HCT116 (cell line): ENCODE data around the gene YARS2. TPM values are rescaled to one million over a fixed set of nuclear protein-coding genes. Genes with fewer than 3 reads are reported as not detected.

ENCODE experiments used
- ATAC-seq: fragments of 200-7000 bp; cut with Tn5 transposase; 2 replicates; pipeline ENCODE4 v1.9.1; 2020; ENCODE audit warnings: mild to moderate bottlenecking, moderate library complexity
- Bru-seq: library from RNA; stranded (reverse); fragments of 400-500 nt; gene quantifications from one replicate; lab custom pipeline; 2021; lab: Mats Ljungman, UMichigan
- BruChase-seq, 2 experiments: library from RNA; stranded (reverse); fragments of 400-500 nt; gene quantifications; one replicate each; lab custom pipeline; 2021; lab: Mats Ljungman, UMichigan
- BruUV-seq: library from RNA; stranded (reverse); fragments of 400-500 nt; replicated peaks from 2 replicates; lab custom pipeline; 2021; lab: Mats Ljungman, UMichigan
- CTCF ChIA-PET: fragments of 300-600 bp; sonication (Branson Sonifier 250); formaldehyde crosslinking; loops from one replicate; lab custom pipeline; 2021; ENCODE audit warnings: antibody characterized with exemption; lab: Charles Lee
- POLR2A ChIA-PET: fragments of 300-600, 350-600 bp; sonication (Branson Sonifier 250); formaldehyde crosslinking; loops from one replicate; lab custom pipeline; 2021; ENCODE audit warnings: antibody characterized with exemption; lab: Charles Lee
- RAD21 ChIA-PET, 2 experiments: fragments of 300-600 bp; sonication (Branson Sonifier 250); formaldehyde crosslinking; loops; one replicate each; lab custom pipeline; 2023; ENCODE audit warnings: low total read pairs in 2 of 2; ENCODE audit not compliant: uncharacterized antibody in 2 of 2, unreplicated experiment in 2 of 2, low non-redundant PET in 1 of 2; lab: Charles Lee
- DNase-seq: peaks from one replicate; pipeline ENCODE4 v3.0.0-alpha.2; 2010; ENCODE audit warnings: low read depth, low spot score
- H2AFZ ChIP-seq: fragments of 200-600 bp; shearing (Covaris generic), sonication (generic); 2 replicates; pipeline ENCODE4 v1.6.1; 2017; ENCODE audit warnings: low read depth, mixed run types, mixed read lengths, antibody characterized with exemption, low read length; ENCODE audit not compliant: poor library complexity, severe bottlenecking
- H3K27ac ChIP-seq: 2 replicates; pipeline ENCODE4 v1.5.1; 2012; ENCODE audit warnings: low read depth, low read length
- H3K27me3 ChIP-seq: fragments of 200-600 bp; sonication (generic); 2 replicates; pipeline ENCODE4 v1.6.1; 2016; ENCODE audit warnings: mixed run types, low read length, mixed read lengths; ENCODE audit not compliant: insufficient read depth
- H3K36me3 ChIP-seq, 2 experiments: fragments of 200-500 bp in 1 of 2; fragments of 200-600 bp in 1 of 2; sonication (Bioruptor generic) in 1 of 2; sonication (generic) in 1 of 2; 2 replicates each; pipeline versions ENCODE4 v1.5.1 to v1.6.1; 2014 to 2016; ENCODE audit warnings: low read length in 2 of 2, inconsistent platforms in 1 of 2, mixed read lengths in 1 of 2, mixed run types in 1 of 2; ENCODE audit not compliant: insufficient read depth in 2 of 2, control insufficient read depth in 1 of 2
- H3K4me1 ChIP-seq, 2 experiments: fragments of 200-600 bp in 1 of 2; sonication (generic) in 1 of 2; 2 replicates each; pipeline versions ENCODE4 v1.5.1 to v1.6.1; 2012 to 2017; ENCODE audit warnings: low read length in 2 of 2, inconsistent platforms in 1 of 2, mild to moderate bottlenecking in 1 of 2, mixed read lengths in 1 of 2, mixed run types in 1 of 2, moderate library complexity in 1 of 2; ENCODE audit not compliant: insufficient read depth in 2 of 2, control insufficient read depth in 1 of 2
- H3K4me2 ChIP-seq: fragments of 200-600 bp; sonication (generic); 2 replicates; pipeline ENCODE4 v1.6.1; 2017; ENCODE audit warnings: mixed run types, low read length, mixed read lengths
- H3K4me3 ChIP-seq, 2 experiments: fragments of 200-600 bp in 1 of 2; sonication (generic) in 1 of 2; replicated peaks in 1 of 2; 2 replicates each; pipeline ENCODE4 v1.5.1; 2011 to 2016; ENCODE audit warnings: low read length in 2 of 2, control low read depth in 1 of 2, low read depth in 1 of 2, mild to moderate bottlenecking in 1 of 2, mixed read lengths in 1 of 2, mixed run types in 1 of 2
- H3K79me2 ChIP-seq: fragments of 200-600 bp; sonication (generic); 2 replicates; pipeline ENCODE4 v1.6.1; 2017; ENCODE audit warnings: mild to moderate bottlenecking, mixed run types, low read length, moderate library complexity, mixed read lengths; ENCODE audit not compliant: insufficient read depth
- H3K9ac ChIP-seq: fragments of 200-600 bp; sonication (generic); 2 replicates; pipeline ENCODE4 v1.6.1; 2016; ENCODE audit warnings: low read length, mixed read lengths
- H3K9me2 ChIP-seq: fragments of 200-600 bp; sonication (generic), shearing (Covaris generic); 2 replicates; pipeline ENCODE4 v1.6.1; 2017; ENCODE audit warnings: mixed run types, mild to moderate bottlenecking, moderate library complexity; ENCODE audit not compliant: insufficient read depth
- H3K9me3 ChIP-seq, 2 experiments: fragments of 200-500 bp in 1 of 2; fragments of 200-600 bp in 1 of 2; sonication (Bioruptor generic) in 1 of 2; sonication (generic) in 1 of 2; 2 replicates each; pipeline ENCODE4 v1.6.1; 2014 to 2017; ENCODE audit warnings: low read length in 2 of 2, mixed read lengths in 2 of 2, inconsistent platforms in 1 of 2, low read depth in 1 of 2, mild to moderate bottlenecking in 1 of 2, mixed run types in 1 of 2, moderate library complexity in 1 of 2; ENCODE audit not compliant: control insufficient read depth in 1 of 2, insufficient read depth in 1 of 2
- H4K20me1 ChIP-seq: fragments of 200-600 bp; sonication (generic), shearing (Covaris generic); 2 replicates; pipeline ENCODE4 v1.6.1; 2017; ENCODE audit warnings: mixed run types, mild to moderate bottlenecking, moderate library complexity; ENCODE audit not compliant: insufficient read depth
- EGR1 ChIP-seq: IDR thresholded peaks from 2 replicates; pipeline ENCODE4 v1.6.1; 2012; ENCODE audit warnings: low read depth
- EZH2 ChIP-seq: fragments of 200-600 bp; sonication (generic); IDR thresholded peaks from 2 replicates; pipeline ENCODE4 v1.6.1; 2017; ENCODE audit warnings: antibody characterized with exemption, mixed run types
- JUND ChIP-seq: IDR thresholded peaks from 2 replicates; pipeline ENCODE4 v1.6.1; 2012
- POLR2A ChIP-seq: IDR thresholded peaks from 2 replicates; pipeline ENCODE4 v1.7.0; 2011; ENCODE audit warnings: borderline replicate concordance; ENCODE audit not compliant: insufficient read depth, insufficient read length; ENCODE audit errors: extremely low read depth
- POLR2AphosphoS5 ChIP-seq: IDR thresholded peaks from 2 replicates; pipeline ENCODE4 v1.6.1; 2011; ENCODE audit warnings: mild to moderate bottlenecking, low read depth, low read length, moderate library complexity
- RAD21 ChIP-seq: IDR thresholded peaks from 2 replicates; pipeline ENCODE4 v1.6.1; 2012; ENCODE audit warnings: low read depth, mild to moderate bottlenecking
- SIN3A ChIP-seq: IDR thresholded peaks from 2 replicates; pipeline ENCODE4 v1.6.1; 2012; ENCODE audit warnings: low read depth
- SP1 ChIP-seq: IDR thresholded peaks from 2 replicates; pipeline ENCODE4 v1.6.1; 2012; ENCODE audit warnings: low read depth
- YY1 ChIP-seq: IDR thresholded peaks from 2 replicates; pipeline ENCODE4 v1.6.1; 2011; ENCODE audit warnings: low read length, low read depth, moderate library complexity, mild to moderate bottlenecking; ENCODE audit not compliant: insufficient replicate concordance; ENCODE audit errors: extremely low read depth
- ZFX ChIP-seq: fragments of 450-650 bp; IDR thresholded peaks from 2 replicates; pipeline ENCODE4 v1.6.1; 2017
- intact Hi-C: fragments of 100-400 bp; cut with micrococcal nuclease; formaldehyde crosslinking; loops from 2 replicates; pipeline ENCODE4 v1.10.0; 2022
- long read RNA-seq: library from polyadenylated mRNA; unstranded; transcript quantifications from one replicate; pipeline ENCODE4 v2.0.0, GENCODE V29; 2021; ENCODE audit not compliant: unreplicated experiment
- polyA plus RNA-seq: library from polyadenylated mRNA; unstranded; fragments of >200 nt; gene quantifications from 2 replicates; pipeline ENCODE4 v1.2.1, GENCODE V29; 2012; ENCODE audit warnings: missing spikeins
- total RNA-seq: library from RNA; stranded (reverse); gene quantifications from one replicate; pipeline ENCODE4 v1.2.1, GENCODE V29; 2021; ENCODE audit not compliant: unreplicated experiment
- TF ChIP-seq, protein P1 (sequence below), 3 experiments: fragments of 200-600 bp in 1 of 3; sonication (generic) in 1 of 3; IDR thresholded peaks in 2 of 3; conservative IDR thresholded peaks in 1 of 3; 2 replicates each; pipeline ENCODE4 v1.5.1; 2012 to 2017; ENCODE audit warnings: low read depth in 2 of 3, low read length in 2 of 3, antibody characterized with exemption in 1 of 3, borderline replicate concordance in 1 of 3, control low read depth in 1 of 3, mild to moderate bottlenecking in 1 of 3, mixed read lengths in 1 of 3, mixed run types in 1 of 3, moderate library complexity in 1 of 3; ENCODE audit not compliant: insufficient read depth in 1 of 3
- TF ChIP-seq, protein P2 (sequence below): IDR thresholded peaks from 2 replicates; pipeline ENCODE4 v1.6.1; 2012

YARS2 gene
- total RNA-seq (26.7 TPM), Bru-seq, nascent RNA (percentile 85 among the genes with signal in this experiment), BruChase-seq, experiment 1, labeled RNA remaining after a 6-hour chase (percentile 68 among the genes with signal in this experiment), BruChase-seq, experiment 2, labeled RNA remaining after a 2-hour chase (percentile 80 among the genes with signal in this experiment)
- polyA plus RNA-seq: 11.4 and 13.2 TPM in 2 replicates
- long read RNA-seq, transcript YARS2-201 (5 exons, 2,122 nt): major isoform, 40 of 44 reads
- long read RNA-seq, partial matches to known transcripts: 2 of 44 reads
- long read RNA-seq, other reads (novel, unspliced or antisense): 2 of 44 reads

DNA sequence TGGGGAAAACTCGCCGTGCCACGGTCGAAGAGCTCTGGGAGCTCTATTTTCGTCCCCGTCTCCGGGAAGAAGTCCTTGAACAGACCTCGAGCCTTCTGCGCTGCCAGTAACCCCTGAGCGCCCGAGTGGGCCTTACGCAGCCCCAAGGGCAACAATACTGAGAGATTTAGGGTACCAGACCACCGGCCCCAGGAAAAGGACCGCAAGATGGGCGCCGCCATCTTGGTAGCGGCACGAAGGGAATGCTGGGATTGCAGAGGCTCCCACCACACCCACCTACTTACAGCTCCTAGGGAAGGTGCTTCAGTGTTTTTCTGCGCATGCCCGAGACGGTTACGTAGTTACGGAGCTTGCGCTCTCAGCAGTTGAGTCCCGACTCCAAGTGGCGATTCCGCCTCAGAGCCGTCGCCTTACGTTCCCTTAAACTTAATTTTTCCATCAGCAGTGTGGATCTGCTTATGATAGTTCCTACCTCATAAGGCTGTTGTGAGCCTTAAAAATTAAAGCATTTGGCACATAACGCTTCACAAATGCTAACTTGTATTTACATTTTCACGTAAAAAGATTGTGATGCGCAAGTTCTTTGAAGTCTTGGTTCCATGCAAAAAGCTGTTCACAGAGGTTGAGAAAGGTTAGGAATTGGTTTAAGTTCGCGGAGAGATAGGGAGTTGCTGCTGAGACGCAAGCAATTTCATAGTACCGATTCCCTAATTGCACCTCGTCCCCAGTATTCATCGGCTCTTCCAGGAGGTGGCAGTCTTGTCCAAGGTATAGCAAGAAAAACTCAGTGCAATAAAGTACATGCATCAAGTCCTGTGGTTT is at the start of gene YARS2:
Gene YARS2 (minus strand): TSS at position 244 of the 822 bp plus-strand sequence. CDS start 23 bp downstream, at position 221.
- Histone ChIP-seq H3K9me3 (no peaks in the 10 kb centered on the region), H3K4me3 (peak within 1 kb of the TSS; percentile 98 to 99), H3K9ac (peak within 1 kb of the TSS; percentile 98), H3K9me2 (no peaks in the 10 kb centered on the region), H3K79me2 (peaks cover 42% of the 10 kb centered on the region), H3K27me3 (no peaks in the 10 kb centered on the region), H4K20me1 (no peaks in the 10 kb centered on the region), H3K27ac (peak within 1 kb of the TSS; percentile 76), H2AFZ (peak within 1 kb of the TSS; percentile 87), H3K4me2 (peak within 1 kb of the TSS; percentile 86), H3K4me1 (peaks cover 6 to 15% of the 10 kb centered on the region in 2 experiments; a peak in 2 of 4 replicates), H3K36me3 (peaks cover 8 to 26% of the 10 kb centered on the region in 2 experiments; a peak in 3 of 4 replicates)
- DNase-seq (peak; percentile 97), ATAC-seq (peak; percentile 95)
- TF ChIP-seq, protein P1, sequence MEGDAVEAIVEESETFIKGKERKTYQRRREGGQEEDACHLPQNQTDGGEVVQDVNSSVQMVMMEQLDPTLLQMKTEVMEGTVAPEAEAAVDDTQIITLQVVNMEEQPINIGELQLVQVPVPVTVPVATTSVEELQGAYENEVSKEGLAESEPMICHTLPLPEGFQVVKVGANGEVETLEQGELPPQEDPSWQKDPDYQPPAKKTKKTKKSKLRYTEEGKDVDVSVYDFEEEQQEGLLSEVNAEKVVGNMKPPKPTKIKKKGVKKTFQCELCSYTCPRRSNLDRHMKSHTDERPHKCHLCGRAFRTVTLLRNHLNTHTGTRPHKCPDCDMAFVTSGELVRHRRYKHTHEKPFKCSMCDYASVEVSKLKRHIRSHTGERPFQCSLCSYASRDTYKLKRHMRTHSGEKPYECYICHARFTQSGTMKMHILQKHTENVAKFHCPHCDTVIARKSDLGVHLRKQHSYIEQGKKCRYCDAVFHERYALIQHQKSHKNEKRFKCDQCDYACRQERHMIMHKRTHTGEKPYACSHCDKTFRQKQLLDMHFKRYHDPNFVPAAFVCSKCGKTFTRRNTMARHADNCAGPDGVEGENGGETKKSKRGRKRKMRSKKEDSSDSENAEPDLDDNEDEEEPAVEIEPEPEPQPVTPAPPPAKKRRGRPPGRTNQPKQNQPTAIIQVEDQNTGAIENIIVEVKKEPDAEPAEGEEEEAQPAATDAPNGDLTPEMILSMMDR (IDR thresholded peaks at IDR 0.05 in 2 of 3, conservative IDR thresholded peaks at IDR 0.05 in 1 of 3; ENCODE audit: borderline replicate concordance in 1 of 3, insufficient read depth in 1 of 3, low read depth in 2 of 3, low read length in 2 of 3): peak; percentile 60 to 95 (median 87); a peak in 5 of 6 replicates
- TF ChIP-seq SIN3A: peak; percentile 27; the same call in 1 of the 2 replicates
- TF ChIP-seq JUND: no peak
- peak; percentile 94 for TF ChIP-seq POLR2A
- TF ChIP-seq ZFX: peak; percentile 75; the same call in 1 of the 2 replicates
- peak; percentile 97 for TF ChIP-seq RAD21
- TF ChIP-seq, protein P2, sequence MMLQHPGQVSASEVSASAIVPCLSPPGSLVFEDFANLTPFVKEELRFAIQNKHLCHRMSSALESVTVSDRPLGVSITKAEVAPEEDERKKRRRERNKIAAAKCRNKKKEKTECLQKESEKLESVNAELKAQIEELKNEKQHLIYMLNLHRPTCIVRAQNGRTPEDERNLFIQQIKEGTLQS: no peak
- 0 out of 2 replicates have a peak, but pooled peaks have one; percentile 7 for TF ChIP-seq EGR1
- no peak for TF ChIP-seq SP1
- TF ChIP-seq POLR2AphosphoS5: peak; percentile 93
- peak; percentile 98 for TF ChIP-seq YY1
- TF ChIP-seq EZH2: no peak
- intact Hi-C loops: loop anchor here (1.0 to 2.0 kb wide), 5 partner anchors 163 to 1266 kb away; partner anchors contain the start of gene ALG10
- TSS peak; percentile 78 for BruUV-seq
- ChIA-PET CTCF (interaction anchor here (0.6 to 3.8 kb wide), 32 partner anchors 10 to 1909 kb away, joined by 3 to 51 read pairs (median 4); partner anchors contain the start of genes ALG10 and PKP2), RAD21 (interaction anchor here (0.8 to 1.6 kb wide), 9 partner anchors 137 to 1266 kb away, joined by 3 to 11 read pairs (median 4); partner anchors contain the start of gene ALG10 (in 2 of the 2)), POLR2A (interaction anchor here (0.5 to 1.9 kb wide), 12 partner anchors 10 to 1265 kb away, joined by 3 to 15 read pairs (median 4); partner anchors contain the start of genes ALG10, DNM1L and PKP2)
